Measurements from ENCODE around the gene LPGAT1.
"Not testable (repeated sequence)": the region's sequence is repeated elsewhere in the genome, so short reads cannot be mapped to it uniquely, and the experiment has no call there.

The LPGAT1 gene

DNA sequence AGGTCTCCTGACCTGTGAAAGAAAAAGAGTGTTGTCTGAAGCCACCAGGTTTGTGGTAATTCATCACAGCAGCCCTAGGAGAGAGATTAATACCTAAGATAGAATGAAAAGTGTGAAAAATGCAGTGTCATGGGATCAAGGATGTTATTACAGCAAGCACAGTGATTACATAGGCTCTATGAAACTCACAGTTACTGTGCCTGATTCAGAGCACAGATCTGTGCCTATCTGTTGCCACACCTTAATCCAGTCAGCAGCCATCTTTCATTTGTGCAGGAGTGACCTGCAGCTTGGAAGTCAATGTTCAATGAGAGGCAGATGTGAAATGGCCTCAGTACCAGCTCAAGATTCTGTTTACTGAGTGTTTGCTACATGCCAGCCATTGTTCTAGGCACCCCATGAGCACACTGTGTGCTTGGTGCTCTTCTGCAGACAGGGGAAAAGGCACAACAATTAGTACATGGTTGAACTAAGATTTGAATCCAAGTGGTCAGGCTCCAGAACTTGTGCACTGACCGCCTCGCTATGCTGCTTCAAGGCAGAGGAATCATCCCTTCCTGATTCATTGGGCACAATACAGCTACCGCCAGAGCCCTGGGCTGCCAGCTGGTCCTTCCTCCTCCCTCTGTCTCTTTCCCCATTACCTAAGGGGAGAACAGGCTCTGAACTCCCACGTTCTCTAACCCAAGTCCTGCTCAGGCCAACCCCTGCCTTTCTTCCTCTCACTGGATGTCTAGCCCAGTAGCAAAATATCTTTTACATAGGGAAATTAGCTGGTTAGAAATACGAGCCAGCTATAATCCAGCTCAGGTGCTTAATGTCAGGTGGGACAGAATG lies 98.9 kb downstream of the LPGAT1 start:
- DNase-seq = no peak

DNA sequence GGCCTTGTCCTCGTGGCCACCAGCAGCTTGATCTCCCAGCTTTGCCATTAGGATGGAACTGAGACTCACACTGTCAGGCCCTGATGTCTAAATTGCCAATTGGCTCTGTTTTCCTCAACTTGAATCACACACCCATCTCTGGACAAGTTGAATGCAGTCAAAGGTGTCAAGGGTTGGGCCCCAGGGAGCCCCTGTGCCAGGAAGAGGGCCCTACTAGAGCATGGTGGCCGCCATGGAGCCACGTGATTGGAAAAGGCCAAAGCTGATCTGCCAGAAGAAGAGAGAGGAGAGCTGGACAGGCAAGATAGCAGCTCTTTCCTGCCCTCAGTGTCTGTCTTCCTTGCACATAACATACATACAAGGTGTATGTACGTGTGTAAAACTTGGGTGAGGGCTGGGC lies 100.2 kb downstream of the LPGAT1 start:
- DNase-seq = no peak

DNA sequence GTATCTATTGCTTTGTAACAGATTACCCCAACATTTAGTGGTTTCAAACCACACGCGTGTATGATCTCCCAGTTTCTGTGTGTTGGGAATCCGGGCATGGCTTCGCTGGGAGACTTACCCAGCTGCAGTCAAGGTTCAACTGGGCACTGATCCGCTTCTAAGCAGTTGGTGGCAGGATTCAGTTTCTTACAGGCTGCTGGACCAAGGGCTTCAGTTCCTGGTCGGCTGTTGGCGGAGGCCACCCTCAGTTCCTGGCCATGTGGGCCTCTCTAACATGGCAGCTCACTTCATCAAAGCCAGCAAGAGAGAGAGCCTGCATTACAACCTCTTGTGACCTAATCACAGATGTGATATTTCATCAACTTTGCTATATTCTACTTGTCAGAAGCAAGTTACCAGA lies 101.3 kb downstream of the LPGAT1 start:
- no peak for DNase-seq

- DNase-seq = no peak
Measured at GRCh38 chr1:211726467-211726995, 104.0 kb downstream of the LPGAT1 start.

- no peak for DNase-seq
Measured at GRCh38 chr1:211724687-211725196, 105.8 kb downstream of the LPGAT1 start.

DNA sequence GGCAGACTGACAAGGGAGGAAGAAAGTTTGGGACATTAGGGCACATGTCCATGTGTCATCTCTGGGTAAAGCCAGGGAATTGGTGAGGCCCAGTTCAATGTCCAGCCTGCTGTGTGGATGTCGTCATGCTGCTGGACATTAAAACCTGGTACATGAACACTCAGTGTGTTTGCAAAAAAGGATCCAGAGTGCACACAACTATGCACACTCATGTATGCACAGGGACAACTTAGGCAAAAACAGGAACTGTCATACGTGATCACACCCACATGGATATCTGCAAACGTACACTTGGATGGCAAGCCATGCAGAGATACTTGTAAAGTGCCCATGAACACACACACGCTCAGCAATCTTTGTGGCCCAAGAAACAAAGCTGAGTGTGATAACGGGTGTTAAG lies 107.3 kb downstream of the LPGAT1 start:
- peak in 1 of 2 donors; percentile 17 for DNase-seq

DNA sequence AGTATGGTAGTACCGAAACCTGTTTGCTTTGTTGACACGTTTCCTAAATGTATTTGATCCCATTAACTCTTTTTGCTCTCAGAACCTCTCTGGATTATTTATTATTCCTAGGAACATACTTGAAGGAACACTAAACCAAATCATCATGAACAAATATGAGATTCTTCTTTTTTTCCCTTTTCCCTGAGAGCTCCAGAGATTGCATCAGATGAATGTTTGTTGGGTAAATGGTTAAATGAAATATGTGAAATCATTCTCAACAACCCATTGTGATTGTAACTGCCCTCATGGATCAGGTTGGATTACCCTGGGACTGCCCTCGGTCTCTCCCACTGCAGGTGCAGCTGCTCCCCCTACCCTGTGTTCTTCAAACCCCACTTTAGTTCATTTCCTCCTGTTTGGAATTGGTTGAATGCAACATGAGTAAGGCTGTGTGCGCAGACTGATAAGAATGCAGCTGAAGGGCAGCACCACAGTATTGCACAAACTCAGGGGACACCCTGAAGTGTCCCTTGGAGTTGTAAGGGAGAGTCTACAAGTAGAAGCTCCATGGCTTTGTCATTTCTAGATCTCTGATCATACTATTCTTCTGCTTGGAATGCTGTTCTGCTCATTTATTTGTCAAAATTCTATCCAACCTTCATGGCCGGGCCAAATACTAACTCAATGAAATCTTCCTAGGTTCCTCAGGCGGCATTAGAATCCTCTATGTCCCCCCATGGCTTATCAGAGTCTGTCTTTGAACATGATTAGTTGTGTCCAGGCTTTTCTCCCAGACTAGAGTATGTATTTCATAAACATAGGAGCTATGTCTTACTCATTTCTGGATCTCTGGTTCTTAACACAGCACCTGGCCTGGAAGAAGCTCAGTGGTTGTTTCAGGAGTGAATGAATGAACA lies 108.0 kb downstream of the LPGAT1 start:
- DNase-seq = no peak

GRCh38 chr1:211716555-211716954 lies 114.0 kb downstream of the LPGAT1 start:
- DNase-seq = not testable (repeated sequence)

DNA sequence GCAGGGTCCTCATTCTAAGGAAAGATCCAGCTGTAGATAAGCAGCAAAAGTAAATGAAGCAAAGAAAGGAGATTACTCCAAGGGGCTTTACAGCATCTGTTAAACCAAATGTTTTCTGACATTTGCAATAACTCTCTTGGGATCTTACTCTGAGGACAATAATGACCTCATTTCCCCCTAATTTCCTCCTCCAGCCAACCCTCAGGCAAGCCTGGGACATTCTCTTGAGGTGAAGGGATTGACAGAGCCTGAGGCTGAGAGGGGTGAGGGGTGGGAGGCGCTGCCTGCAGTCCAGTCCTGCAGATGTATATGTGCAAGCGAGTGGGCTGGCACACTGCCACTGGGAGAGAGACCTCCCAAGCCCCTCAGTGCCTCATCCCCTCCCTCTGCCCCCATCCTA lies 114.6 kb downstream of the LPGAT1 start:
- DNase-seq = no peak

- DNase-seq = no peak
Measured at GRCh38 chr1:211714154-211714553, 116.4 kb downstream of the LPGAT1 start.

GRCh38 chr1:211713231-211713630 lies 117.3 kb downstream of the LPGAT1 start:
- no peak for DNase-seq

DNA sequence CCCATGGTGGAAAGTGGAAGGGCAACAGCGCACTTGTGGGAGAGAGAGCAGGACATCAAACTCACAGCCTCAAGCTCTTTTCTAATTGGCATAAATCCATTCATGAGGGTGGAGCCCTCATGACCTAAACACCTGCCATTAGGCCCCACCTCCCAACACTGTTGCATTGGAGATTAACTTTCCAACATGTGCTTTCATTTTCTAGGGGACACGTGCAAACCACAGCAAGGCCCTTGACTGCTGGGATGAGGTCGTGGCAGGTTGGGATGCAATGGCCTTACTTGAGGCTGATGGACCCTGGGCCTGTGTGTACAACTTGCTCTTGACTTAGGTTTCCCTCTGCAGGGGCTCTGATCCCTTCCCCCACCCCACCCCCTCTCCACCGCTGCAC lies 119.3 kb downstream of the LPGAT1 start:
- no peak for DNase-seq

DNA sequence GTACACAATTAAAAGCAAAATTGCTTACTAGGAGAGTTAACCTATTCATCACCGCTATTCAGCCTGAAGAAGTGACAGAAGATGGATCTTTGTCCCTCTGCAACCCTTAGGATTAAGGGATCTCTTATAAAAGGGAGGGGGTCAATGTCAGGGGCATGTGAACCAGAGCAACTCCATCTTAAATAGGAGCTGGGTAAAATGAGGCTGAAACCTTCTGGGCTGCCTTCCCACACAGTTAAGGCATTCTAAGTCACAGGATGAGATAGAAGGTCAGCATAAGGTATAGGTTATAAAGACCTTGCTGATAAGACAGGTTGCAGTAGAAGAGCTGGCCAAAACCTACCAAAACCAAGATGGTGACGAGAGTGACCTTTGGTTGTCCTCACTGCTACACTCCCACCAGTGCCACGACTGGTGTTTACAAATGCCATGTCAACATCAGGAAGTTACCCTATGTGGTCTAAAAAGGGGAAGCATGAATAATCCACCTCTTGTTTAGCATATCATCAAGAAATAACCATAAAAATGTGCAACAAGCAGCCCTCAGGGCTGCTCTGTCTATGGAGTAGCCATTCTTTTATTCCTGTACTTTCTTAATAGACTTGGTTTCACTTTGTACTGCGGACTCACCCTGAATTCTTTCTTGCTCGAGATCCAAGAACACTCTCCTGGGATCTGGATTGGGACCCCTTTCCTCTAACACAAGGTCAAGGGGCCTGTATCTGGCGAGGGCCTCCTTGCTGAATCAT lies 119.8 kb downstream of the LPGAT1 start:
- peak; percentile 66 to 79 for DNase-seq

DNA sequence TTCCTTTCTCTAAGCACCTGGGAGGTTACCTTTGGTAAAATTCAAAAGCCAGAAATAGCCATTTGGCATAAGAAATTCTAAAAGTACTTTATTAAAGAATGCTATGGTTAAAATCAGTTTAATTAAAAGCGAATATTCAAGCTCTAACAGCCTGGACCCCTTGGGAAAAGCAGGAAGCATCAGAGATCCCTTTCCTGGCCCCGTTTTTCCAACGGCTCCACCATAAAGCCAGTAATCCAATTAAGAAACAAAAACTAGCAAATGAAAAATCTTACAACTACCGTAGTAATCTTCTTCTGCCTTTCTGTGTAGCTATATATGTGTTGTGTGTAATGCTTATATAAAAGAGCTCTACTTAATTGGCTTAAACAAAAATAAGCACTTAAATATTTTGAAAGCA lies 121.6 kb downstream of the LPGAT1 start:
- no peak for DNase-seq

DNA sequence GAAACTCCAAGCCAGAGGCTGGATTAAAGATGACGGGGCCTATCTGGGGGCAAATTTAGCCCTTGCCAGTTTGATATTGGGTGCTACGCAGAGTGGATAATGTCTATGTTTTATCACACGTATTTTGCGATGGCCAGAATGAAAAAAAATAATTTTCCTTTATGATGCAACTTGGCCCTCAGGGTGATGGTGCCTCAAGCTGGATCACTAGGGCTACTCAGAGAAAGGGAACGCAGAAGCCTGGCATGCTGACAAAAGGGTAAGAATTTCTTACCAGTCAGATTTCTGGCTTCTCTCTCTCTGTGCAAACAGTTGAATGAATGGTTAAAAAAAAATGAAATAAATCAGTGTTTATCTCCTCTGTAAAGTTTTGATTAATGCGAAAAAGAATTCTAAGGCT lies 122.6 kb downstream of the LPGAT1 start:
- no peak for DNase-seq

DNA sequence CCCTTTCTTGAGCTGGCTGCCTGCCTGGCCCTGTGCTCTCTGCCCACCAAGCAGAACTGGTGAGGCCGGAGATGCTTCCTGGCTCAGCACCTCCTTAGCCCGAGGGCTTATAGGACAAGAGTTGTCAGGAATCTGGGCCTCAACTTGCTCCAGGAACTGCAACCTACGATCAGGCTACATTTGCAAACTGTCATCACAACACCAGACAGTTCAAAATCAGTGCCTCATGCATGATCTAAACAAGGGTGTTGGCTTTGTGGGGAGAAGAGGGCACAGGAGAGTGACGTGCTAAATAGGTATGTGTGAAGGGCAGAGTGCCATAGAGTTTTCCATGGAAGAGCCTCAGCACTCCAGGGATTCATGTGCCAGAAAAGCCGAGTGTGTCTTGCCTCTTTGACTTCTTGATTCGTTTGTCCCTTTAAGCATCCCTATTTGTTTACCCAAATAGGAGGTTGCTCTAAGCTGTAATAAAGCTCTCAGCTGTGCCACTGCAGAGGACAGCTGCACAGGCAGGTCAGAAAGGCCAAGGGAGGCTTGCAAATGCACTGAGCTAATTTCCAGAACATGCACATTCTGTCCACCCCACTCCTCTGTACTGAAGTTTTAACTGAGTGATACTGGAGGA lies 125.0 kb downstream of the LPGAT1 start:
- DNase-seq = no peak

DNA sequence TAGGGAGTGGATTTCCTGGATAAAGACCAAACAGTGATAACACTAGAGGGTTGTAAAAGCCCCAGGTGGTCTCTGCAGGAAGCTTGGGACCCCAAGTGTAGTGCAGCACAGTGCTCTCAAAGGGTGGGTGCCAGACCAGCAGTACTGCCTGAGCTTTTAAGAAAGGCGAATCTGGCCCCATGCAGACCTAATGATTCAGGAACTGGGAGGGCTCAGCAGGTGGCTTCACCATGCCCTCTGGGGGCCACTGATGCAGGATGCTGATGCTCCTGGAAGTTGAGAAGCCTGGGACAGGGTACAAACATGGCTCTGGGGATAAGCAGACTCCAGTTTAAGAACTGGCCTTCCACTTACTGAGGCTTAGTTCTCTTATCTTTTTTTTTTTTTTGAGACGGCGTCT lies 126.0 kb downstream of the LPGAT1 start:
- DNase-seq = no peak

- no peak for DNase-seq
Measured at GRCh38 chr1:211703812-211704537, 126.6 kb downstream of the LPGAT1 start.

- no peak for DNase-seq
Measured at GRCh38 chr1:211701733-211702132, 128.8 kb downstream of the LPGAT1 start.

GRCh38 chr1:211699059-211699458 lies 131.5 kb downstream of the LPGAT1 start:
- no peak for DNase-seq

All from inflammatory macrophage treated with lipopolysaccharide for 1 hour (primary cell).